ENCODE data around the gene EAPP.

DNA sequence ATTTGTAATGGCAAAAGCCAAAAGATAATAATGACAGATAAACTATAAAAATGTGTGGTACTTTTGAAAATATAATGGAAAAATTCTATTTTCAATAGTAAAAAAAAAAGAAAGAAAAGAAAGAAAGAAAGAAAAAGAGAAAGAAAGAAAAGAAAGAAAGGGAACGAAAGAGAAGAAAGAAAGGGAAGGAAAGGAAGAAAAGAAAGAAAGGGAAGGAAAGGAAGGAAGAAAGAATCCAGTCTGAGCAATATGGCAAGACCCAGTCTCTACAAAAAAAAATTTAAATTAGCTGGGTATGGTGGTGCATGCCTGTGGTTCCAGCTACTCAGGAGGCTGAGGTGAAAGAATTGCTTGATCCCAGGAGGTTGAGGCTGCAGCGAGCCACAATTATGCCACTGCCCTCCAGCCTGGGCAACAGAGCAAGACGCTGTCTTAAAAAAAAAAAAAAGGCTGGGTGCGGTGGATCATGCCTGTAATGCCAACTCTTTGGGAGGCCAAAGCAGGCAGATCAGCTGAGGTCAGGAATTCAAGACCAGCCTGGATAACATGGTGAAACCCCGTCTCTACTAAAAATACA lies 38.4 kb downstream of the EAPP start:
- TF ChIP-seq CTCF (IDR thresholded peaks at IDR 0.05) (no peak), POLR2AphosphoS5 (IDR thresholded peaks at IDR 0.05; ENCODE audit: insufficient read depth in 1 of 2, low read depth in 1 of 2) (no peak), POLR2A (IDR thresholded peaks at IDR 0.05) (no peak)

All from vagina (tissue), 2 donors.